Neural cell (in vitro differentiated cells): Measurements from ENCODE around the gene SLC41A2.

Experiments used
- EP300 ChIP-seq: fragments of 450-650 bp; conservative IDR thresholded peaks from 2 replicates; pipeline ENCODE4 v1.6.1; 2014; ENCODE audit warnings: antibody characterized with exemption, mild to moderate bottlenecking, moderate library complexity; ENCODE audit not compliant: poor library complexity, severe bottlenecking
- EZH2 ChIP-seq: fragments of 200-600, 300-800 bp; shearing (Covaris generic), sonication (generic); IDR thresholded peaks from 2 replicates; pipeline ENCODE4 v1.6.1; 2014; ENCODE audit warnings: antibody characterized with exemption, low read length, borderline replicate concordance, mild to moderate bottlenecking; ENCODE audit not compliant: insufficient read depth, poor library complexity, severe bottlenecking
- MXI1 ChIP-seq: fragments of 450-650 bp; conservative IDR thresholded peaks from 2 replicates; pipeline ENCODE4 v1.6.1; 2014; ENCODE audit warnings: antibody characterized with exemption, mild to moderate bottlenecking; ENCODE audit not compliant: poor library complexity, severe bottlenecking
- POLR2AphosphoS5 ChIP-seq: IDR thresholded peaks from 2 replicates; pipeline ENCODE4 v1.6.1; 2012
- RAD21 ChIP-seq: fragments of 450-650 bp; conservative IDR thresholded peaks from 2 replicates; pipeline ENCODE4 v1.6.1; 2014; ENCODE audit warnings: antibody characterized with exemption, mild to moderate bottlenecking, moderate library complexity
- SMC3 ChIP-seq: fragments of 450-650 bp; conservative IDR thresholded peaks from 2 replicates; pipeline ENCODE4 v1.6.1; 2014; ENCODE audit warnings: antibody characterized with exemption, mild to moderate bottlenecking, moderate library complexity; ENCODE audit not compliant: poor library complexity
- TAF1 ChIP-seq: IDR thresholded peaks from 2 replicates; pipeline ENCODE4 v1.6.1; 2012; ENCODE audit warnings: low read depth
- TF ChIP-seq, protein P1 (sequence below): fragments of 450-650 bp; IDR thresholded peaks from 2 replicates; pipeline ENCODE4 v1.5.1; 2014; ENCODE audit warnings: antibody characterized with exemption, mild to moderate bottlenecking, moderate library complexity; ENCODE audit not compliant: poor library complexity, severe bottlenecking
- TF ChIP-seq, protein P2 (sequence below): IDR thresholded peaks from 2 replicates; pipeline ENCODE4 v1.6.1; 2012; ENCODE audit warnings: borderline replicate concordance

DNA sequence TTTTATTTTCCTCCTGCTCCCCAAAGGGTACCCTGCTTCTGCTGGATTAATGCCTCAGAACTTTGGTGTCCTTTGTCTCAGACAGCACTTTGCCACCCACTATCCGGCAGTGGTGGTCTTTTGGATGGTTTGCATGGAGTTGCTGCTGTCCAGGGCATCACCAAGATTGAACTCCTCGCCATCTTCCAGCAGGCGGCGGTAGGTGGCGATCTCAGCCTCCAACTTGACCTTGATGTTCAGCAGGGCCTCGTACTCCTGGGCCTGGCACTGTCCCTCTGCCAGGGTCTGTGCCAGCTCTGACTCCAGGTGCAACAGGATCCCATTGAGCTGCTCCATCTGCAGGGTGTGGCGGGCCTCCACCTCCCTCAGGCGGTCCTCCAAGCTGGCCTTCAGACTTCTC, 18.6 kb upstream of the SLC41A2 start:
- TF ChIP-seq, protein P1, sequence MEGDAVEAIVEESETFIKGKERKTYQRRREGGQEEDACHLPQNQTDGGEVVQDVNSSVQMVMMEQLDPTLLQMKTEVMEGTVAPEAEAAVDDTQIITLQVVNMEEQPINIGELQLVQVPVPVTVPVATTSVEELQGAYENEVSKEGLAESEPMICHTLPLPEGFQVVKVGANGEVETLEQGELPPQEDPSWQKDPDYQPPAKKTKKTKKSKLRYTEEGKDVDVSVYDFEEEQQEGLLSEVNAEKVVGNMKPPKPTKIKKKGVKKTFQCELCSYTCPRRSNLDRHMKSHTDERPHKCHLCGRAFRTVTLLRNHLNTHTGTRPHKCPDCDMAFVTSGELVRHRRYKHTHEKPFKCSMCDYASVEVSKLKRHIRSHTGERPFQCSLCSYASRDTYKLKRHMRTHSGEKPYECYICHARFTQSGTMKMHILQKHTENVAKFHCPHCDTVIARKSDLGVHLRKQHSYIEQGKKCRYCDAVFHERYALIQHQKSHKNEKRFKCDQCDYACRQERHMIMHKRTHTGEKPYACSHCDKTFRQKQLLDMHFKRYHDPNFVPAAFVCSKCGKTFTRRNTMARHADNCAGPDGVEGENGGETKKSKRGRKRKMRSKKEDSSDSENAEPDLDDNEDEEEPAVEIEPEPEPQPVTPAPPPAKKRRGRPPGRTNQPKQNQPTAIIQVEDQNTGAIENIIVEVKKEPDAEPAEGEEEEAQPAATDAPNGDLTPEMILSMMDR: no peak
- TF ChIP-seq EZH2: no peak
- TF ChIP-seq SMC3: no peak
- no peak for TF ChIP-seq RAD21
- no peak for TF ChIP-seq TAF1
- TF ChIP-seq POLR2AphosphoS5: no peak
- TF ChIP-seq, protein P2, sequence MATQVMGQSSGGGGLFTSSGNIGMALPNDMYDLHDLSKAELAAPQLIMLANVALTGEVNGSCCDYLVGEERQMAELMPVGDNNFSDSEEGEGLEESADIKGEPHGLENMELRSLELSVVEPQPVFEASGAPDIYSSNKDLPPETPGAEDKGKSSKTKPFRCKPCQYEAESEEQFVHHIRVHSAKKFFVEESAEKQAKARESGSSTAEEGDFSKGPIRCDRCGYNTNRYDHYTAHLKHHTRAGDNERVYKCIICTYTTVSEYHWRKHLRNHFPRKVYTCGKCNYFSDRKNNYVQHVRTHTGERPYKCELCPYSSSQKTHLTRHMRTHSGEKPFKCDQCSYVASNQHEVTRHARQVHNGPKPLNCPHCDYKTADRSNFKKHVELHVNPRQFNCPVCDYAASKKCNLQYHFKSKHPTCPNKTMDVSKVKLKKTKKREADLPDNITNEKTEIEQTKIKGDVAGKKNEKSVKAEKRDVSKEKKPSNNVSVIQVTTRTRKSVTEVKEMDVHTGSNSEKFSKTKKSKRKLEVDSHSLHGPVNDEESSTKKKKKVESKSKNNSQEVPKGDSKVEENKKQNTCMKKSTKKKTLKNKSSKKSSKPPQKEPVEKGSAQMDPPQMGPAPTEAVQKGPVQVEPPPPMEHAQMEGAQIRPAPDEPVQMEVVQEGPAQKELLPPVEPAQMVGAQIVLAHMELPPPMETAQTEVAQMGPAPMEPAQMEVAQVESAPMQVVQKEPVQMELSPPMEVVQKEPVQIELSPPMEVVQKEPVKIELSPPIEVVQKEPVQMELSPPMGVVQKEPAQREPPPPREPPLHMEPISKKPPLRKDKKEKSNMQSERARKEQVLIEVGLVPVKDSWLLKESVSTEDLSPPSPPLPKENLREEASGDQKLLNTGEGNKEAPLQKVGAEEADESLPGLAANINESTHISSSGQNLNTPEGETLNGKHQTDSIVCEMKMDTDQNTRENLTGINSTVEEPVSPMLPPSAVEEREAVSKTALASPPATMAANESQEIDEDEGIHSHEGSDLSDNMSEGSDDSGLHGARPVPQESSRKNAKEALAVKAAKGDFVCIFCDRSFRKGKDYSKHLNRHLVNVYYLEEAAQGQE: no peak
- no peak for TF ChIP-seq EP300
- TF ChIP-seq MXI1: no peak
